HG02973 (cell line): ENCODE results near the gene CAPN2.

ENCODE experiments used
- ATAC-seq: cut with Tn5 transposase; IDR thresholded peaks from one replicate; pipeline ENCODE4 v1.9.1; 2021; ENCODE audit warnings: moderate library complexity; ENCODE audit not compliant: unreplicated experiment

Gene CAPN2

DNA sequence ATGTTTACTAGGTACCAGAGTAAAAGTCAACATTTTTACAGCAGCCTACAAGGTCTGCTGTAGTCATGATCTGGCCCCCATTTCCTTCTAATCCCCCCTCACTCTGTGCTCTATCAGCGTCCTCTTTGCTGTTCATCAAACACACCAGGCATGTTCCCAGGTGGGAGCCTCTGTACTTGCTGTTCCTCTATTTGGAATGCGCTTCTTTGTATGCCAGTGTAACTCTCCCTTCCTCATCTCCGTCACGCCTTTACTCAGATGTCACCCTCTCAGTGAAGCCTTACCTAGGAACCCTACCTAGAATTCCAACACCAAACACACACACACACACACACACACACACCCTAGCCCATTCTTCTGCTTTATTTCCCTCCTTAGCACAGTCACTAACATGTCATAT is 112.4 kb downstream of the CAPN2 start:
- no peak for ATAC-seq
